Measurements from ENCODE around the gene TMSB4X. TPM values are rescaled to one million over a fixed set of nuclear protein-coding genes. Genes with fewer than 3 reads are reported as not detected.

Gene TMSB4X
- total RNA-seq, 1 experiment from 2014 or later: 2,595 TPM

DNA sequence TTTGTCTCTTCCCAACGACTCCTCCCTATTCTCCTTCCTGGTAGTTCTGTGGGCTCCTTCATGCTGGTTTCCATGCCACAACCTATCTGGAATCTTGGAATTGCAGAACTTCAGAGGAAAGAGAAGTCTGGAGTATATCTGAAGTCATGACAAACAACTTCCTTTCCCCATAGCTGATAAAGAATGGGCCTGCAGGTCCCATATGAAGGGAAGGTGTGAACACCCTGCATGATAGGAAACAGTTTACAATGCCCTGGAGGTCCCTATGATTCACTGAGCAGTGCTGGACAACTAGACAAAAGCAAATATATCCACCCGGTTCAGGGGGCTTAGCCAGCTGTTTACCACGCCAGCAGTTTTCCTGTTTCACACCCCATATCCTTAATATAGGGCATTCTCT lies 50.1 kb downstream of the TMSB4X start (continued):
- TF ChIP-seq ELF4 (CRISPR knock-in tag; IDR thresholded peaks at IDR 0.05; ENCODE audit: low read depth) (no peak), NFATC4 (CRISPR knock-in tag; IDR thresholded peaks at IDR 0.05) (no peak), MXD4 (CRISPR knock-in tag; IDR thresholded peaks at IDR 0.05; ENCODE audit: borderline replicate concordance) (no peak), CREB1 (CRISPR knock-in tag; IDR thresholded peaks at IDR 0.05) (no peak), ZNF671 (CRISPR knock-in tag; IDR thresholded peaks at IDR 0.05) (no peak), TCF7 (CRISPR knock-in tag; IDR thresholded peaks at IDR 0.05; ENCODE audit: low read depth) (no peak)
- TF ChIP-seq, protein P1, sequence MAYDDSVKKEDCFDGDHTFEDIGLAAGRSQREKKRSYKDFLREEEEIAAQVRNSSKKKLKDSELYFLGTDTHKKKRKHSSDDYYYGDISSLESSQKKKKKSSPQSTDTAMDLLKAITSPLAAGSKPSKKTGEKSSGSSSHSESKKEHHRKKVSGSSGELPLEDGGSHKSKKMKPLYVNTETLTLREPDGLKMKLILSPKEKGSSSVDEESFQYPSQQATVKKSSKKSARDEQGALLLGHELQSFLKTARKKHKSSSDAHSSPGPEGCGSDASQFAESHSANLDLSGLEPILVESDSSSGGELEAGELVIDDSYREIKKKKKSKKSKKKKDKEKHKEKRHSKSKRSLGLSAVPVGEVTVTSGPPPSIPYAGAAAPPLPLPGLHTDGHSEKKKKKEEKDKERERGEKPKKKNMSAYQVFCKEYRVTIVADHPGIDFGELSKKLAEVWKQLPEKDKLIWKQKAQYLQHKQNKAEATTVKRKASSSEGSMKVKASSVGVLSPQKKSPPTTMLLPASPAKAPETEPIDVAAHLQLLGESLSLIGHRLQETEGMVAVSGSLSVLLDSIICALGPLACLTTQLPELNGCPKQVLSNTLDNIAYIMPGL (CRISPR knock-in tag; IDR thresholded peaks at IDR 0.05): no peak
- TF ChIP-seq, protein P2, sequence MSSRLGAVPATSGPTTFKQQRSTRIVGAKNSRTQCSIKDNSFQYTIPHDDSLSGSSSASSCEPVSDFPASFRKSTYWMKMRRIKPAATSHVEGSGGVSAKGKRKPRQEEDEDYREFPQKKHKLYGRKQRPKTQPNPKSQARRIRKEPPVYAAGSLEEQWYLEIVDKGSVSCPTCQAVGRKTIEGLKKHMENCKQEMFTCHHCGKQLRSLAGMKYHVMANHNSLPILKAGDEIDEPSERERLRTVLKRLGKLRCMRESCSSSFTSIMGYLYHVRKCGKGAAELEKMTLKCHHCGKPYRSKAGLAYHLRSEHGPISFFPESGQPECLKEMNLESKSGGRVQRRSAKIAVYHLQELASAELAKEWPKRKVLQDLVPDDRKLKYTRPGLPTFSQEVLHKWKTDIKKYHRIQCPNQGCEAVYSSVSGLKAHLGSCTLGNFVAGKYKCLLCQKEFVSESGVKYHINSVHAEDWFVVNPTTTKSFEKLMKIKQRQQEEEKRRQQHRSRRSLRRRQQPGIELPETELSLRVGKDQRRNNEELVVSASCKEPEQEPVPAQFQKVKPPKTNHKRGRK (CRISPR knock-in tag; IDR thresholded peaks at IDR 0.05; ENCODE audit: borderline replicate concordance): no peak

Other genes starting within 250 kb of the TMSB4X start
- gene PRPS2, start 183.7 kb upstream of the TMSB4X start, total RNA-seq (2021): 33.4 to 40.8 TPM (median 38.4 TPM) in 3 replicates
- gene TLR7, start 108.0 kb upstream of the TMSB4X start, total RNA-seq (2021): 0.07 TPM in 1 of 3 replicates, not detected in the others
- gene TLR8, start 68.5 kb upstream of the TMSB4X start, total RNA-seq (2021): not detected in 3 replicates
- gene FAM9C, start 69.5 kb downstream of the TMSB4X start, total RNA-seq (2021): 0.07 to 0.28 TPM in 2 of 3 replicates, not detected in the other